Esophagus squamous epithelium (tissue), 5 donors: Measurements from ENCODE around the gene DNAH3. TPM values are rescaled to one million over a fixed set of nuclear protein-coding genes. Genes with fewer than 3 reads are reported as not detected.

Experiments
- DNase-seq: peaks from one replicate; lab custom pipeline; 2025; lab: John Stamatoyannopoulos, UW
- H3K27ac ChIP-seq, 4 donors: fragments of 200-600 bp; sonication (generic); one replicate each; pipeline ENCODE4 v1.5.1; 2016 to 2019; ENCODE audit warnings: mild to moderate bottlenecking in 1 of 4
- H3K27me3 ChIP-seq, 4 donors: fragments of 200-600 bp; sonication (generic); 1 replicate in 3 of 4; 2 replicates in 1 of 4; pipeline versions ENCODE4 v1.5.1 to v1.6.0; 2017 to 2021; ENCODE audit warnings: antibody characterized with exemption in 1 of 4
- H3K36me3 ChIP-seq, 3 donors: fragments of 200-600 bp; sonication (generic); one replicate each; pipeline ENCODE4 v1.5.1; 2016 to 2019
- H3K4me1 ChIP-seq, 3 donors: fragments of 200-600 bp; sonication (generic); one replicate each; pipeline ENCODE4 v1.5.1; 2017 to 2019
- H3K4me3 ChIP-seq, 4 donors: fragments of 200-600 bp; sonication (generic); 1 replicate in 3 of 4; 2 replicates in 1 of 4; pipeline ENCODE4 v1.5.1; 2016 to 2019; ENCODE audit warnings: mild to moderate bottlenecking in 2 of 4, moderate library complexity in 1 of 4
- H3K9me3 ChIP-seq, 3 donors: fragments of 200-600 bp; sonication (generic); one replicate each; pipeline ENCODE4 v1.5.1; 2016 to 2019
- CTCF ChIP-seq, 6 experiments: fragments of 450-650 bp in 4 of 6; fragments of 200-600 bp in 2 of 6; sonication (generic) in 2 of 6; IDR thresholded peaks; one replicate each; pipeline ENCODE4 v1.5.1; 2016 to 2019; ENCODE audit warnings: antibody characterized with exemption in 6 of 6, mild to moderate bottlenecking in 4 of 6, moderate library complexity in 4 of 6
- POLR2A ChIP-seq, 4 donors: fragments of 450-650 bp; IDR thresholded peaks; one replicate each; pipeline ENCODE4 v1.6.1; 2017; ENCODE audit warnings: antibody characterized with exemption in 4 of 4, mild to moderate bottlenecking in 4 of 4, moderate library complexity in 3 of 4
- WGBS, 2 donors: methylation state at CpG; one replicate each; pipeline ENCODE4 v1.1.5; 2018; 5-methylcytosine and 5-hydroxymethylcytosine counted together
- intact Hi-C: fragments of 100-400 bp; cut with DNase I; formaldehyde crosslinking; loops from one replicate; pipeline ENCODE4 v1.15.0; 2022
- total RNA-seq, 4 donors: library from RNA; depleted of rRNA; stranded (reverse); fragments of >200 nt; gene quantifications; one replicate each; pipeline ENCODE4 v1.1.0, GENCODE V29; 2016
- donor health status: DM: yes; HTN: yes; CAD: no.

The DNAH3 gene
- total RNA-seq, 4 donors from 2014 or later = 0.57 TPM; not detected in 2

DNA sequence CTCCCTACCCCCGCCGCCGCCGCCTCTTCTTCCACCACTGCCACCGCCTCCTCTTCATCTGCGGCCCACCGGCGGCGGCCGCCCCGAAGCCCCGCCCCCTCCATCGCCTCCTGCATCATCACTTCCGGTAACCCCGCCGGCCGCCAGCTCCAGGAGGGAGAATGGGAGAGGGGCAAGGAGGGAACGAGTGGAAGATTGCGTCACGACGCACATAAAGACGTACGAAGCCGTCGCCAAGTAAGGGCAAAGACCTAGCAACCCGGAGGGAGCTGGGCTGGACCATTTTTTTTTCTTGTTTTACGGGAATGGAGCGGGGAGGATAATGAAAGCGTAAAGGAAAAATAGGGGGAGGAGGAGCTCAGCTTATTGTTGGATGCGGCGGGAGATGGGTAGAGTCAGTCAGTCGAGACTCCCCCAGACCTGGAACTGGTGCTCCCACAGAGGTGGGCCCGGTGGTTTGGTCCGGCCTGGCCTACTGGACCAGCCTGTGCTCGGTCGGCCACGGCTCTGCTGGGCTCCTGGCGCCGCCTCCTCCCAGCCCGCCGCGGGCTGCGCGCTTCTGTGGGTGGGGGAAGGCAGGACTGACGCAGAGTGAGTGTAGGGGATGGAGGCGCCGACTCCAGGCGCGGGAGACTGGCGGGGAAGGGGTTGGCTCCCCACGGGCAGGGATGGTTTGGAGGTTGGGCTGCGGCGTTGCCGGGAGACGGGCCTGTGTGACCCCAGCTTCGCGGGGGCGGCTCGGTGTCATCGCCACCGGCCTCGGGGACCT is 250.2 kb downstream of the DNAH3 start, which contains the start of the genes DCUN1D3 and LYRM1:
Gene DCUN1D3, minus strand, starts transcription at position 60 of the 769 bp plus-strand sequence. CDS start 37,820 bp downstream, outside the sequence.
Gene LYRM1, plus strand, starts transcription at position 473 of the 769 bp plus-strand sequence. CDS start 14,785 bp downstream, outside the sequence.
- intact Hi-C loops = no loop called here
- Histone ChIP-seq H3K4me3 (peak within 1 kb of the TSS; percentile 73 to 91 (median 78)), H3K9me3 (no peaks in the 10 kb centered on the region), H3K36me3 (peaks cover 0 to 10% (median 0%) of the 10 kb centered on the region in 3 donors), H3K27me3 (no peaks in the 10 kb centered on the region), H3K27ac (peak within 1 kb of the TSS; percentile 95 to 99 (median 97)), H3K4me1 (peaks cover 35 to 82% (median 54%) of the 10 kb centered on the region in 3 donors)
- peak; percentile 73 for DNase-seq
- WGBS, 2 donors = 0 to 1% methylated on average over 16 to 30 of the region's 62 CpGs
- TF ChIP-seq POLR2A (IDR thresholded peaks at IDR 0.05) = peak in 3 of 4 donors; percentile 53 to 96 (median 91)
- TF ChIP-seq CTCF (IDR thresholded peaks at IDR 0.05) = peak in 1 of 6 experiments; percentile 4

DNA sequence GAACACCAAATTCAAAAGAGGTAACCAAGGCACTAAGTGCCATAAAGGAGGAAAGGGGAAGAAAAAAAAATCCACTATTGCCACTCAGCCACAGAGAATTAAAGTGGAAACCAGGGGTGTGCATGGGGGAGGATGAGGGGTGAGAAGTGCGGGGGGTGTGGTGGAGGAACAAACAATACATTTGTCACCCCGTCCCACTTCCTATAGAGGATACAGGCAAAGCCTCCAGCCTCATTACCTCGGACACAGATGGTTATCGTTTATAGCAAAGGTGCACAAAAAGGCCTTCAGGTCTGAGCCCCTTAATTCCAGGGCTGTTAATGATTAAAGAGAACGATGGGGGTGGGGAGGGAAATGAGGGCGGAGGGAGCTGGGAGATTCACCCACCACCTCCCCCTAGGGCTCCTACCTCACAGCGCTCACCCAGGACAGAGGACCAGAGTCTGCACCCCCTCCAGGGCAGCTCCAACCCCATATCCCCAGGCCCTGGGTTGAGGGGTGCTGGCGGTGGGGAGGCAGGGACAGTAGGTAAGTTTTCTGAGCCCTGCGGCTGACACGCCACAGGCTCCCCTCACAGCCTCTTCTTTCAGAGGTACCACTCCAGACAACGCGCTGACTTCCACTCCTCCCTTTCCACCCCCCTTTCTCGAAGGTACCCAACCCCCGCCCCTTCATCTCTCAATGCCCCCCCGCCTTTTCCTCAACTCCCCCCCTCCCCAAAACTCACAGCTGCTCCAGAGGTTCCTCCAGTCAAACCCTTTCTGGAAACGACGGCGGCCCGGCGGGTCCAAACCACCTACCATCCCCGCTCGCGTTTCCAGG is 251.0 kb downstream of the DNAH3 start:
- DNase-seq = no peak
- intact Hi-C loops = no loop called here
- Histone ChIP-seq H3K27me3 (no peaks in the 10 kb centered on the region), H3K4me3 (peak overlapping the region; percentile 73 to 91 (median 78)), H3K27ac (peak overlapping the region; percentile 95 to 99 (median 97)), H3K9me3 (no peaks in the 10 kb centered on the region), H3K4me1 (peaks cover 27 to 74% (median 47%) of the 10 kb centered on the region in 3 donors), H3K36me3 (peaks cover 0 to 18% (median 0%) of the 10 kb centered on the region in 3 donors)
- 1% methylated on average over 14 to 20 of the region's 23 CpGs for WGBS, 2 donors
- TF ChIP-seq POLR2A (IDR thresholded peaks at IDR 0.05) = no peak
- TF ChIP-seq CTCF (IDR thresholded peaks at IDR 0.05) = no peak

DNA sequence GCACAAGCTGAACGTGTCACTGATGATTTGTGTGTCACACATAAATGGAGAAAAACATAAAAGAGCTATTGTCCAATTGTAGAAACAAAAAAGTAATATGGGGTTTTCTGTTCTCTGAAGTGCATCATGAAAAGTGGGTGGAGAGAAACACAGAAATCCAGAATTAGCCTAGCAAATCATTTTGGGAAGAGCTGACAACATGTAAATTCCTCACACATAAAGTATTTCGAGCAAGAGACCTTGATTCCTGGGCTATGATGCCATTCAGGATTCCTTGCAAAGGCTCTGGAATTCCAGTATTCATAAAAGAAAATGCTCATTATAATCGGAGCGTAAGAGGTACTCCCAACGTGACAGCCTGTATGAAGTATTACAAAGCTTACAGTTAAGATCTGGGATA is 251.6 kb downstream of the DNAH3 start:
- no peak for TF ChIP-seq POLR2A (IDR thresholded peaks at IDR 0.05)
- no peak for TF ChIP-seq CTCF (IDR thresholded peaks at IDR 0.05)
- Histone ChIP-seq H3K27me3 (no peaks in the 10 kb centered on the region), H3K27ac (peak overlapping the region; percentile 95 to 99 (median 97)), H3K4me1 (peaks cover 22 to 68% (median 42%) of the 10 kb centered on the region in 3 donors), H3K36me3 (peaks cover 0 to 24% (median 0%) of the 10 kb centered on the region in 3 donors), H3K4me3 (peak overlapping the region; percentile 73 to 91 (median 78)), H3K9me3 (no peaks in the 10 kb centered on the region)
- DNase-seq = no peak
- WGBS, 2 donors = 11 to 17% methylated on average over 5 of the region's 5 CpGs
- intact Hi-C loops = no loop called here

- Histone ChIP-seq H3K27me3 (no peaks in the 10 kb centered on the region), H3K4me1 (peaks cover 18 to 56% (median 32%) of the 10 kb centered on the region in 3 donors), H3K4me3 (peak overlapping the region in 1 of 4 donors; percentile 73), H3K36me3 (peaks cover 0 to 35% (median 0%) of the 10 kb centered on the region in 3 donors), H3K27ac (peak overlapping the region in 3 of 4 donors; percentile 40 to 99 (median 98)), H3K9me3 (no peaks in the 10 kb centered on the region)
- intact Hi-C loops = no loop called here
- TF ChIP-seq POLR2A (IDR thresholded peaks at IDR 0.05) = no peak
- TF ChIP-seq CTCF (IDR thresholded peaks at IDR 0.05) = no peak
- WGBS, 2 donors = 68 to 70% methylated on average over 3 of the region's 3 CpGs
- no peak for DNase-seq
These were observed 252.7 kb downstream of the DNAH3 start for GRCh38 chr16:20897922-20898321.
